GM18502 (cell line): ENCODE measurements around the gene CEP41.

Experiments
- ATAC-seq: cut with Tn5 transposase; IDR thresholded peaks from one replicate; pipeline ENCODE4 v1.9.1; 2021; ENCODE audit warnings: mild to moderate bottlenecking; ENCODE audit not compliant: unreplicated experiment, poor library complexity

The CEP41 gene

DNA sequence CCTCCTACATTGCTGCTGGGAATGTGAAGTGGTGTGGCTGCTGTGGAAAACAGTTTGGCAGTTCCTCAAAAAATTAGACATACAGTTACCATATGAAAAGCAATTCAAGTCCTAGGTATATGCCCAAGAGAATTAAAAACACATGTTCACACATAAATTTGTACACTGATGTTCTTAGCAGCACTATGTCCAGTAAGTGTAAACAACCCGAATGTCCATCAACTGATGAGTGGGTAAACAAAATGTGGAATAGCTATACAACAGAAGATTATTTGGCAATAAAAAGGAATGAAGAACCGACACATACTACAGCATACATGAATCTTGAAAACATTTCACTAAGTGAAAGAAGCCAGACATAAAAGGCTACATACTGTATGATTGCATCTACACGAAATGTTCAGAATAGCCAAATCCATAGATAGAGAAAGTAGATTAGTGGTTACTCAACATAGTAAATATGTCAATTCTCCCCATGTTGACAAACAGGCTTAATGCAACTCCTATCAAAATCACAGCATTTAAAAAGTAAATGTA, 17.2 kb downstream of the CEP41 start:
- no peak for ATAC-seq

- no peak for ATAC-seq
Observed at GRCh38 chr7:130421684-130422083, 19.1 kb downstream of the CEP41 start.

GRCh38 chr7:130420943-130421578, 19.8 kb downstream of the CEP41 start:
- ATAC-seq: no peak

DNA sequence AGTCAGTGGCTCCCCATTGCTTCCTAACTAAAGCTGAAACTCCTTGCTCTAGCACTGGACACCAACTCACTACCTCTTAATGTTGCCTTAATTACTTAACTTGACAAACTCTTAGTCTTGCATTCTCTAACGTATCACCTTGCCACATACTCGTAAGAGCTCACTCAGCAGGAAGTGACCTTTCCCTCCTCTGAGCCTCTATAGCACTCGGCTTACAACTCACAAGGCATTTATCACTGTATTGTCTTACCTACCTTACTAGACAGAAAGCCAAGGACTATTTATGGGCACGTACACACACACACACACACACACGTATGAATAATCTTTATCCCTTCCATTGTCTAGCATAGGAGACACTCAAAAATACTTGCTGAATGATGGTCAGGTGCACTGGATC, 21.2 kb downstream of the CEP41 start:
- no peak for ATAC-seq

DNA sequence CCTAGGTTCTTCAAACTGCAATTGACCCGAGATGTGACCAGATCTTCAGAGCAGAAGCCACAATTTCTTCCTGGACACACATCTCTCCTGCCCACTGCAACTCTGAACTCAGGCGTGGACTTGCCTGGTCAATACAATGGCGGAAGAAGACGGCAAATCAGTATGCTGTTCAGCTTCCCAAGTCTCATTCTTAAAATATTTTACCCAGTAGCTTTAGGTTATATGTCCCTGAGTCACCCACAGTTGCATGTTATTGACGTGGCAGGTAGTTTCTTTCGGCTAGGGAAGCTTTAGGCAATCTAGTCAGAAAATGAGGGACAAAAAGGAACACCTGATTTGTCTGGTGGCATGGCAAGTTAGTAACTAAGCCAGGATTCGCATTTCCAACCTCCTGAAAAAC, 22.5 kb downstream of the CEP41 start:
- no peak for ATAC-seq

GRCh38 chr7:130417213-130417612, 23.6 kb downstream of the CEP41 start:
- ATAC-seq: no peak

- no peak for ATAC-seq
Observed at GRCh38 chr7:130415006-130415405, 25.8 kb downstream of the CEP41 start.

- ATAC-seq: no peak
Observed at GRCh38 chr7:130413201-130413600, 27.6 kb downstream of the CEP41 start.

- no peak for ATAC-seq
Observed at GRCh38 chr7:130410868-130411541, 29.8 kb downstream of the CEP41 start.

DNA sequence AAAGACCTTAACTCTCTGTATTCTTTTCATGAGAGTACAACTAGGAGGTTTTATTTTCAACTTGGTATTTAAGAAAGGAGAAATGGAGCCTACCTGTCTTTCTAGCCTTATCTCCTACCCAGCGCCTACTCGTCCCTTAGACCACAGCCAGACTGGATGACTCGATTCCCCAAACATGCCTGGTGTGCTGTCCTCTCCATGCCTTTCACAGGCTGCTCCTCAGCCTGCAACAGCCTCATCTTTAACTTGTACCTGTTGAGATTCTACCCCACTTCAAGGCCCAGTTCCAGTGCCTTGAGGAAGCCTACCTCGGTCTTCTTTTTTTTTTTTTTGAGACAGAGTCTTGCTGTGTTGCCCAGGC, 31.1 kb downstream of the CEP41 start:
- ATAC-seq: no peak

DNA sequence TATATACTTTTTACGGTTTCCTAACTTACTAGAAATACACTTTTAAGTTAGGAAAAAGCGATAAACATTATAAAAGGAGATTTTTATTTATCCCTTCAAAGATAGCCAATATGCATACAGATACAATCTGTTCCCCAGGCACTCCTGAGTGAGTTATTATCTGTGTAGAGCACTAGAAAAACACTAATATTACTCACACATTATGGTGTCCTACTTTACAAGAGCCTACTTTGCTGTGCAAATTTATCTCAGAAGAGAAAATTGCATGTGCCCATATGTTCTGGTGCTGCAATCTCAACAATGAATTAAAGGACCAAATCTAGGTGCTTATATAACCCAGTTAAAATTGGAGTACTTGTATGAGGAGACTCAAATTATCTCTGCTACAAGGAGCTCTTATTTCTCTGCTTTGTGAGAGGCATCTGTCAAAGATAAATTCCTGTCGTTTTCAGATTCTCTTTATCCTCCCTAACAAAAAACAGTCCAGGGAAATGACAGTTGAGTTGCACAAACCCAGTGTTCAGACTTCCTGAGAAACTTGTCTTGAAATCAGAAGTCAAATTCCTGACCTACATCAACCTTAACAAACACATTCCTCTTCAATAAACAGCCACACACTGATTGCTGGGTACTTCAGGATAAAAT, 31.6 kb downstream of the CEP41 start:
- no peak for ATAC-seq

- no peak for ATAC-seq
Observed at GRCh38 chr7:130405003-130405402, 35.8 kb downstream of the CEP41 start.

GRCh38 chr7:130401578-130401977, 39.2 kb downstream of the CEP41 start:
- ATAC-seq: no peak

DNA sequence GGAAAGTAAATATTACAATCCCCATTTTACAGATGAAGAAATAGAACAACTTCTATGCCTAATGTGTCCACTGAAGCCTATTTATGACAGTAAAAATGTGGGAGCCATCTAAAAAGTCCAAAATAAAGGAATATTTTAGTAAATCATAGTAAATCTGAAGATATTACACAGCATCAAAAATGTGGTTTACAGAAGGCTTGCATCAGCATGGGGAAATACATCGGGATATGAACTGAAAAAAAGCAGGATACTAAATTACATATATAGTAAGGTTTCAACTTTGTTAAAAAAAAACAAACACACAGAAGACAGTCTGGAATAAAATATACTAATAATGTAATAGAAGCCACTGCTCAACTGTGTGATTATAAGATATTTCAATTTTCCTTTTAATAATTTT, 39.7 kb downstream of the CEP41 start:
- no peak for ATAC-seq

DNA sequence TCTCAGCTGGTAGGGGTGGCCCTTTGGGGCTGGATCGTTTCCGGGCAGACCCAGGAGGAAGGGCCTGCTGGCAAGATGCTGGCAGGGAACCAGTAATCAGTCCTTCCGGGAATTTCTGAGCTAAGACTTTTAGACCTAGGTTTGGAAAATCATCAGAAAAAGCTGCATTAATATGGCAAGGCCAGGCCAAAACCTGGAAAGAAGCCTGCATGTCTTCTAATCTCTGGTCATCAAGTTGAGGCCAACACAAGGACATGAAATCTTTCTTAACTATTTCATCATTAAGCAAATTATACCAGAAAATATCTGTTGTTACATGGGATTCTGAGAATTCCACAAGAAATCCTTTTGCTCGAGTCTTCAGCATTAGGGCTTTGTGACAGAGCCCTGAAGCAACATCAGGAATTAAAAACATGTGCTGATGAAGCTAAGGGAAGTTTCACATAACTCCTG, 40.7 kb downstream of the CEP41 start:
- ATAC-seq: no peak

DNA sequence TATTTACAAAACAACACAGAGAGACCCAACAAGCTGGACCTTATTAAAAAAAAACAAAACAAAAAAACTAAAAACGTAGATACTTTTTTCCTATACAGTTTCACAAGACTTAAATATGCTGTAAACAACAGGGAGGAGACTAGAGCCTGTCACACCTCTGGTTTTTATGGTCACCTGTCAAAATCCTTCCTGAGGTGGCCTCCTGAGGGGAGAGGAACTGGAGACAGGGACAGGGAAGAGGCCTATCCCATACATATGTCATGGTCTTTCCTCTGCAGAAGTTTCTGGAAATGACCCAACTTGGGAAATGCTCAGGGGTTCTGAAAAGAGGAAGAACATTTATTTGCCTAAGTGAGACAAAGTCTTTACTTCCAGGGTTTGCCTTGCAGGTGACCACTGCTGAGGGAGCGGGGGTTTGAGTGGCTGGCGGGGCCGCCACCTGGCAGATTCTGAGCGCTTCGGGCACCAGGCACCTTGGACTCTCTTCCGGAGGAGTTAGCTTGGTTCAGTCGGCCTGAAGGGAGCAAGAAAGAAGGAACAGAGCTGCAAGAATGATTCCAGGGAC, 42.2 kb downstream of the CEP41 start:
- ATAC-seq: no peak

DNA sequence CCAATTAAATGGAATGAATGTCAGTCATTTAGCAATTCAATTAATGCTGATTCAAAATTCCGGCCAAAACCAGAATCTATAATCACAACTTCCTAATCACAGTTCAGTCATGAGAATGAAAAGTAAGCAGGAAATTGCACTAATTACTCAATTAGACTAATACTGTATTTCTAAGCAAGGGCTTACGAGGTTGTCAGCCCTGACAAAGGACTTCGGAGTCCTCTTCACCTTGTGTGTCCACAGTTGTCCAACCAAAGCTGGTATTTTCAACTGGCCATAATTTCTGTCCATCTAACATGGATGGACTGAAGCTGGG, 43.1 kb downstream of the CEP41 start:
- ATAC-seq: no peak

DNA sequence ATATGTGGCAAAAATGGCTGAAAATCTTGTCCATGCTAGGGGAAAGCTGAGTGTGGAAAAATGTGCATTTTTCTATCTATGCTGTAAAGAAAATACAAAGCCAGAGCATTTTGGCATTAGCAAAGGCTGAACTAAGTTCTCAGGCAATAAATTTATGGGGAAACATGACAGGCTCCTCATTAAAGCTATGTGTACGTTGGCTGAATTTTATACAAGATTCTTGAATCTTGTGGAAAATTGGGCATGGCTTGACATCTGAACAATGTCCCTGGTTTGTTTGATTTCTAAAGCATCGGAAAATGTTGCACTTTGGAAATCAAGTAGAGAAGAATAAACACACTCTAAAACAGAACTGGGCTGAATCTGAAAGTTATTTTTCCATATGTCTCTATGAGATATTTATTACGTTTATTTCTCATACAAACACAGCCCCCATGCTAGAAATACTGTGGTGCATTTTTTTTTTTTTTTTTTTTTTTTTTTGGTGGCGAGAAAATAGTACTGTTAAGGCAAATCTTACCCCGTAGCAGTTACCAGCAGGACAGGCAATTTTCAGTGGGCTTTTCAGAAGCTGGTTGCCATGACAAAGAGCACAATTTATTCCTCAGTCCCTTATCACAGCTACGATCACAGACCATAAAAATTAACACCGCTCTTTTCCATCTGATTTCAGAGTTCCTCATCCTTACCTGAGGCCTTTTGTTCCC, 43.6 kb downstream of the CEP41 start:
- ATAC-seq: no peak

GRCh38 chr7:130396109-130396508, 44.7 kb downstream of the CEP41 start:
- no peak for ATAC-seq

GRCh38 chr7:130395421-130395820, 45.4 kb downstream of the CEP41 start:
- ATAC-seq: no peak
